Prostate gland (tissue), 2 donors: ENCODE results near the gene PTBP2. TPM values are rescaled to one million over a fixed set of nuclear protein-coding genes. Genes with fewer than 3 reads are reported as not detected.
"Not testable (repeated sequence)": the region's sequence is repeated elsewhere in the genome, so short reads cannot be mapped to it uniquely, and the experiment has no call there.

Source experiments
- DNase-seq: peaks from one replicate; pipeline ENCODE4 v3.0.0-alpha.2; 2019; ENCODE audit warnings: low spot score
- H3K27ac ChIP-seq, 2 donors: fragments of 200-600 bp; sonication (generic); 2 replicates each; pipeline ENCODE4 v1.5.1; 2017 to 2019
- H3K27me3 ChIP-seq: fragments of 200-600 bp; sonication (generic); replicated peaks from 2 replicates; pipeline ENCODE4 v1.5.1; 2019; ENCODE audit not compliant: insufficient read depth
- H3K36me3 ChIP-seq, 2 donors: fragments of 200-600 bp; sonication (generic); 1 replicate in 1 of 2; 2 replicates in 1 of 2; pipeline versions ENCODE4 v1.5.1 to v1.8.1; 2017 to 2019
- H3K4me1 ChIP-seq: fragments of 200-600 bp; sonication (generic); replicated peaks from 2 replicates; pipeline ENCODE4 v1.5.1; 2019
- H3K4me3 ChIP-seq, 2 donors: fragments of 200-600 bp; sonication (generic); 2 replicates each; pipeline ENCODE4 v1.5.1; 2017 to 2019
- H3K9me3 ChIP-seq: fragments of 200-600 bp; sonication (generic); 2 replicates; pipeline ENCODE4 v1.5.1; 2017
- CTCF ChIP-seq, 4 experiments: fragments of 200-600 bp in 2 of 4; fragments of 450-650 bp in 2 of 4; sonication (generic) in 2 of 4; IDR thresholded peaks; 1 replicate in 3 of 4; 2 replicates in 1 of 4; pipeline ENCODE4 v1.5.1; 2016 to 2019; ENCODE audit warnings: antibody characterized with exemption in 4 of 4, mild to moderate bottlenecking in 2 of 4, moderate library complexity in 2 of 4
- POLR2A ChIP-seq: fragments of 450-650 bp; IDR thresholded peaks from one replicate; pipeline ENCODE4 v1.6.1; 2016; ENCODE audit warnings: antibody characterized with exemption, mild to moderate bottlenecking
- POLR2AphosphoS5 ChIP-seq: sonication (generic); formaldehyde crosslinking; IDR thresholded peaks from one replicate; pipeline ENCODE4 v1.6.1; 2017; ENCODE audit warnings: antibody characterized with exemption
- WGBS: methylation state at CpG from one replicate; pipeline ENCODE4 v1.1.5; 2018; 5-methylcytosine and 5-hydroxymethylcytosine counted together
- intact Hi-C: fragments of 100-400 bp; cut with DNase I; formaldehyde crosslinking; loops from one replicate; pipeline ENCODE4 v1.14.2; 2022
- total RNA-seq, 2 donors: library from RNA; depleted of rRNA; stranded (reverse); fragments of >200 nt; gene quantifications; one replicate each; pipeline ENCODE4 v1.1.0, GENCODE V29; 2016

PTBP2 gene
- total RNA-seq, 2 donors from 2014 or later: 22.0 to 78.8 TPM

- no peak for TF ChIP-seq CTCF (IDR thresholded peaks at IDR 0.05)
- TF ChIP-seq POLR2A: no peak
- TF ChIP-seq POLR2AphosphoS5: no peak
- intact Hi-C loops: no loop called here
- Histone ChIP-seq H3K4me1 (no peaks in the 10 kb centered on the region), H3K9me3 (no peaks in the 10 kb centered on the region), H3K27me3 (no peaks in the 10 kb centered on the region), H3K27ac (no peak overlapping the region), H3K4me3 (no peak overlapping the region), H3K36me3 (no peaks in the 10 kb centered on the region)
- 81% methylated on average over 1 of the region's 1 CpG for WGBS
- no peak for DNase-seq
Measured at GRCh38 chr1:96772349-96772748, 50.8 kb downstream of the PTBP2 start.

DNA sequence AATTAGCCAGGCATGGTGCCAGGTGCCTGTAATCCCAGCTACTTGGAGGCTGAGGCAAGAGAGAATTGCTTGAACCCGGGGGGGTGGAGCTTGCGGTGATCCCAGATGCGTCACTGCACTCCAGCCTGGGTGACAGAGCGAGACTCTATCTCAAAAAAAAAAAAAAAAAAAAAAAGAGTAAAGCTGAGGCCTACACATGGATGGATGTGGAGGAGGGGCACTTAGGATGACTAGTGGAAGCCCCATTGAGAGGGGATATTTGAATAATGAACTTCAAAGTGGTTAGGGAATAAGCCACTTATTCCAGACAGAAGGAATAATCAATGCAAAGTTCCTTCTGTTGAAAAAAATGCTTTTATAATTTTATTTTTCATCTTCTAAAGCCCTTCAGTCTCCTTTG, 51.4 kb downstream of the PTBP2 start:
- H3K4me3 ChIP-seq: no peak overlapping the region
- TF ChIP-seq POLR2AphosphoS5: no peak

GRCh38 chr1:96782206-96782605, 60.6 kb downstream of the PTBP2 start:
- DNase-seq: no peak
- intact Hi-C loops: no loop called here

More for the DNA sequence above, 51.4 kb downstream of the PTBP2 start:
- no peak overlapping the region for H3K27ac ChIP-seq
- no peaks in the 10 kb centered on the region for H3K9me3 ChIP-seq
- H3K27me3 ChIP-seq: no peaks in the 10 kb centered on the region
- no peaks in the 10 kb centered on the region for H3K4me1 ChIP-seq
- 98% methylated on average over 4 of the region's 4 CpGs for WGBS
- DNase-seq: no peak
- no peaks in the 10 kb centered on the region for H3K36me3 ChIP-seq
- intact Hi-C loops: no loop called here

DNA sequence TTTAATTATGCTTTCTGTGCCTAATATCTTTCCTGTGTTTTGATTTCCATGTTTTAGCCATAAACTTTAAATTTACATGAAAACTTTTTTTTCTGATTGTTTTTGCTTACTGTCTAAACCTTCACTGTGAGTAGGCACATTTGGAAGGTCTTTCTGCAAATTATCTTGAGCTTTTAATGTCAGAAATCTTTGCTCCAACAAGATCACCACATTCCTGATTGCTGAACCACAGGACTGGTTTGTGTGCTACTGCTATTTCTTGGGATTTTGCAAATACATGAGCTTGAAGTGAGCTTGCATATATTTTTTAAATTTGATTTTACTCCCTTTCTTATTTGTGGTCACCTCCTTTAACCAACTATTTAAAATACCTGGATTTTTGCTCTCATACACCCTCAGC, 61.3 kb downstream of the PTBP2 start:
- H3K4me1 ChIP-seq: no peaks in the 10 kb centered on the region
- no peak for DNase-seq
- H3K4me3 ChIP-seq: no peak overlapping the region
- no peaks in the 10 kb centered on the region for H3K9me3 ChIP-seq
- no peaks in the 10 kb centered on the region for H3K36me3 ChIP-seq
- H3K27ac ChIP-seq: no peak overlapping the region
- no peak for TF ChIP-seq POLR2AphosphoS5
- no peak for TF ChIP-seq CTCF (IDR thresholded peaks at IDR 0.05)
- TF ChIP-seq POLR2A: no peak
- intact Hi-C loops: no loop called here
- no peaks in the 10 kb centered on the region for H3K27me3 ChIP-seq

More at GRCh38 chr1:96782206-96782605, 60.6 kb downstream of the PTBP2 start:
- Histone ChIP-seq H3K27me3 (no peaks in the 10 kb centered on the region), H3K36me3 (no peaks in the 10 kb centered on the region), H3K9me3 (no peaks in the 10 kb centered on the region), H3K27ac (no peak overlapping the region), H3K4me3 (no peak overlapping the region), H3K4me1 (no peaks in the 10 kb centered on the region)
- TF ChIP-seq CTCF (IDR thresholded peaks at IDR 0.05) (no peak), POLR2AphosphoS5 (no peak), POLR2A (no peak)

- DNase-seq: no peak
- Histone ChIP-seq H3K4me3 (no peak overlapping the region), H3K36me3 (no peaks in the 10 kb centered on the region), H3K9me3 (no peaks in the 10 kb centered on the region), H3K4me1 (no peaks in the 10 kb centered on the region), H3K27me3 (no peaks in the 10 kb centered on the region), H3K27ac (no peak overlapping the region)
- 93% methylated on average over 2 of the region's 2 CpGs for WGBS
- TF ChIP-seq CTCF (IDR thresholded peaks at IDR 0.05): no peak
- intact Hi-C loops: no loop called here
Measured at GRCh38 chr1:96790599-96790998, 69.0 kb downstream of the PTBP2 start.

GRCh38 chr1:96792220-96792619, 70.6 kb downstream of the PTBP2 start:
- Histone ChIP-seq H3K4me1 (no peaks in the 10 kb centered on the region), H3K9me3 (no peaks in the 10 kb centered on the region), H3K27ac (no peak overlapping the region), H3K4me3 (no peak overlapping the region), H3K27me3 (no peaks in the 10 kb centered on the region), H3K36me3 (no peaks in the 10 kb centered on the region)
- intact Hi-C loops: no loop called here
- 99% methylated on average over 4 of the region's 4 CpGs for WGBS
- DNase-seq: no peak
- TF ChIP-seq CTCF (IDR thresholded peaks at IDR 0.05): no peak
- no peak for TF ChIP-seq POLR2A
- no peak for TF ChIP-seq POLR2AphosphoS5

DNA sequence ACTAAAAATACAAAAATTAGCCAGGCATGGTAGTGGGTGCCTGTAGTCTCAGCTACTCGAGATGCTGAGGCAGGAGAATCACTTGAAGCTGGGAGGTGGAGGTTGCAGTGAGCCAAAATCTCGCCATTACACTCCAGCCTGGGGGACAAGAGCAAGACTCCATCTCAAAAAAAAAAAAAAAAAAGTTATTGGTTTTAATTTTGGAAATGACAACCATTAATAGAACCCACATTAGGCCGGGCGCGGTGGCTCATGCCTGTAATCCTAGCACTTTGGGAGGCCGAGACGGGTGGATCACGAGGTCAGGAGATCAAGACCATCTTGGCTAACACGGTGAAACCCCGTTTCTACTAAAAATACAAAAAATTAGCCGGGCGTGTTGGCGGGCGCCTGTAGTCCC, 80.1 kb downstream of the PTBP2 start:
- DNase-seq, intact Hi-C loops, H3K4me3 ChIP-seq, H3K9me3 ChIP-seq, H3K36me3 ChIP-seq, H3K27ac ChIP-seq, H3K4me1 ChIP-seq, H3K27me3 ChIP-seq: not testable (repeated sequence)
- WGBS: 98% methylated on average over 13 of the region's 14 CpGs
